A549 (cell line): ENCODE data around the gene ZNF526. TPM values are rescaled to one million over a fixed set of nuclear protein-coding genes. Genes with fewer than 3 reads are reported as not detected.

Experiments
- ATAC-seq, 2 experiments: fragments of 200-7000 bp in 1 of 2; fragments of >200 bp in 1 of 2; cut with Nextera tagmentation in 1 of 2; cut with Tn5 transposase in 1 of 2; 3 replicates each; pipeline versions ENCODE4 v1.8.0 to v1.9.1; 2018 to 2020; ENCODE audit warnings: mild to moderate bottlenecking in 1 of 2, moderate library complexity in 1 of 2
- CTCF ChIA-PET: fragments of 300-600 bp; sonication (Branson Sonifier 250); formaldehyde crosslinking; extraction: SDS; loops from one replicate; lab custom pipeline; 2021; ENCODE audit warnings: antibody characterized with exemption, inconsistent platforms; lab: Yijun Ruan, JAX
- POLR2A ChIA-PET: fragments of 350-600 bp; formaldehyde crosslinking; extraction: SDS; loops from one replicate; lab custom pipeline; 2021; ENCODE audit warnings: antibody characterized with exemption, inconsistent platforms; lab: Yijun Ruan, JAX
- DNase-seq, 2 experiments: peaks; one replicate each; pipeline versions ENCODE4 v3.0.0 to v3.0.0-alpha.2; 2011 to 2016; ENCODE audit warnings: low read depth in 1 of 2, low spot score in 1 of 2
- FAIRE-seq: peaks from 2 replicates; lab custom pipeline; 2011; peaks lifted over from hg19 to GRCh38; lab: Jason Lieb, UNC
- H3K27ac ChIP-seq, 2 experiments: fragments of >200 bp; sonication (Bioruptor Twin); formaldehyde crosslinking; 3 replicates each; pipeline ENCODE4 v1.5.1; 2016 to 2017
- H3K4me1 ChIP-seq: fragments of >200 bp; sonication (Bioruptor Twin); formaldehyde crosslinking; 3 replicates; pipeline ENCODE4 v1.6.1; 2016
- H3K4me2 ChIP-seq: fragments of >200 bp; sonication (Bioruptor Twin); formaldehyde crosslinking; 3 replicates; pipeline ENCODE4 v1.6.1; 2016
- H3K4me3 ChIP-seq: fragments of >200 bp; sonication (Bioruptor Twin); formaldehyde crosslinking; 3 replicates; pipeline ENCODE4 v1.5.1; 2016
- H3K9me3 ChIP-seq: fragments of >200 bp; sonication (Bioruptor Twin); formaldehyde crosslinking; 3 replicates; pipeline ENCODE4 v1.6.1; 2016
- CBX2 ChIP-seq: fragments of 200-600 bp; sonication (generic); IDR thresholded peaks from 2 replicates; pipeline ENCODE4 v1.6.1; 2016; ENCODE audit warnings: low read depth, mild to moderate bottlenecking, borderline replicate concordance
- E2F6 ChIP-seq: IDR thresholded peaks from 2 replicates; pipeline ENCODE4 v1.6.1; 2012; ENCODE audit warnings: low read depth, borderline replicate concordance
- EHF ChIP-seq: fragments of 250-450 bp; sonication (Bioruptor Pico); IDR thresholded peaks from 2 replicates; pipeline ENCODE4 v1.5.0; 2020; ENCODE audit warnings: mild to moderate bottlenecking
- ESRRA ChIP-seq: fragments of 150-350 bp; IDR thresholded peaks from 2 replicates; pipeline ENCODE4 v1.6.1; 2014; ENCODE audit warnings: mild to moderate bottlenecking, low read length, borderline replicate concordance
- HOXB13 ChIP-seq: fragments of 250-450 bp; sonication (Bioruptor Pico); IDR thresholded peaks from 2 replicates; pipeline ENCODE4 v1.5.0; 2020; ENCODE audit warnings: low read depth, mild to moderate bottlenecking, moderate library complexity
- HOXB5 ChIP-seq: fragments of 250-450 bp; sonication (Bioruptor Pico); IDR thresholded peaks from 2 replicates; pipeline ENCODE4 v1.5.0; 2020; ENCODE audit warnings: mild to moderate bottlenecking, moderate library complexity
- MAFK ChIP-seq: fragments of 450-650 bp; IDR thresholded peaks from 2 replicates; pipeline ENCODE4 v1.6.1; 2014; ENCODE audit not compliant: partially characterized antibody
- RARB ChIP-seq: fragments of 250-450 bp; sonication (Bioruptor Pico); IDR thresholded peaks from 2 replicates; pipeline ENCODE4 v1.8.0; 2021; ENCODE audit warnings: mild to moderate bottlenecking, moderate library complexity
- RNF2 ChIP-seq: fragments of 200-600 bp; sonication (generic); IDR thresholded peaks from 2 replicates; pipeline ENCODE4 v1.6.1; 2016; ENCODE audit warnings: low read depth, mild to moderate bottlenecking, antibody characterized with exemption, moderate library complexity, borderline replicate concordance
- WGBS: methylation state at CpG from one replicate; pipeline ENCODE4 v1.1.6; 2017; ENCODE audit errors: missing lambda C conversion rate; 5-methylcytosine and 5-hydroxymethylcytosine counted together
- polyA plus RNA-seq, 4 experiments: library from polyadenylated mRNA; depleted of rRNA in 3 of 4; stranded (reverse); fragments of >200 nt; fragmentation: RNase III in 1 of 4; extraction: RNeasy Plus Mini Kit Qiagen cat#74134 plus additional on column Dnase treatment in 1 of 4; gene quantifications; 2 replicates in 3 of 4; 3 replicates in 1 of 4; pipeline ENCODE4 v1.2.3, GENCODE V29; 2011 to 2017
- TF ChIP-seq, protein P1 (sequence below): fragments of 150-350 bp; IDR thresholded peaks from 2 replicates; pipeline ENCODE4 v1.6.1; 2014; ENCODE audit warnings: low read depth, mild to moderate bottlenecking, low read length
- TF ChIP-seq, protein P2 (sequence below): fragments of >200 bp; sonication (Bioruptor Twin); formaldehyde crosslinking; IDR thresholded peaks from 3 replicates; pipeline ENCODE4 v1.6.1; 2016
- TF ChIP-seq, protein P3 (sequence below): fragments of 450-650 bp; IDR thresholded peaks from 2 replicates; pipeline ENCODE4 v1.6.1; 2014; ENCODE audit warnings: antibody characterized with exemption
- TF ChIP-seq, protein P4 (sequence below): fragments of 250-450 bp; sonication (Bioruptor Pico); IDR thresholded peaks from 2 replicates; pipeline ENCODE4 v1.5.0; 2020; ENCODE audit warnings: low read depth, mild to moderate bottlenecking, moderate library complexity

ZNF526 gene
- polyA plus RNA-seq, 2 of the 4 experiments (the other 2 are of a cell fraction) = 7.1 to 12.9 TPM

DNA sequence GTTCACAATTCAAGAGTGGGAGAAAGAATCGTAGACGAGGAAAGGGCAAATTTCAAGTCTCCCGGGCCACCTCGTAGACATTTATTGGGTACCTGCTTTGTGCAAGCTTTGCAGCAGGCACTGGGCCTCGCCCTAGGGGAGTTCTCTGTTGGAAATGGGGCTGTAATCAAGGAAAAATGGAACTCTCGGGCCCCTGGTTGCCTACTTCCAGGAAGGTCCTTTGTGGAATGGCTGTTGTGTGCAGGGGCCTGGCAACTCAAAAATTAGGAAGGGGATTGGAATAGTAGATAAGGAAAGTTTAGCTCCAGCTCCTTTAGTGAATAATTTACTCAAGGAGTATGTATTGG lies 612 bp downstream of the ZNF526 start (continued):
- TF ChIP-seq, protein P1, sequence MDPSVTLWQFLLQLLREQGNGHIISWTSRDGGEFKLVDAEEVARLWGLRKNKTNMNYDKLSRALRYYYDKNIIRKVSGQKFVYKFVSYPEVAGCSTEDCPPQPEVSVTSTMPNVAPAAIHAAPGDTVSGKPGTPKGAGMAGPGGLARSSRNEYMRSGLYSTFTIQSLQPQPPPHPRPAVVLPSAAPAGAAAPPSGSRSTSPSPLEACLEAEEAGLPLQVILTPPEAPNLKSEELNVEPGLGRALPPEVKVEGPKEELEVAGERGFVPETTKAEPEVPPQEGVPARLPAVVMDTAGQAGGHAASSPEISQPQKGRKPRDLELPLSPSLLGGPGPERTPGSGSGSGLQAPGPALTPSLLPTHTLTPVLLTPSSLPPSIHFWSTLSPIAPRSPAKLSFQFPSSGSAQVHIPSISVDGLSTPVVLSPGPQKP = no peak
- no peak for TF ChIP-seq HOXB5 (CRISPR knock-in tag)
- no peak for TF ChIP-seq MAFK
- TF ChIP-seq, protein P2, sequence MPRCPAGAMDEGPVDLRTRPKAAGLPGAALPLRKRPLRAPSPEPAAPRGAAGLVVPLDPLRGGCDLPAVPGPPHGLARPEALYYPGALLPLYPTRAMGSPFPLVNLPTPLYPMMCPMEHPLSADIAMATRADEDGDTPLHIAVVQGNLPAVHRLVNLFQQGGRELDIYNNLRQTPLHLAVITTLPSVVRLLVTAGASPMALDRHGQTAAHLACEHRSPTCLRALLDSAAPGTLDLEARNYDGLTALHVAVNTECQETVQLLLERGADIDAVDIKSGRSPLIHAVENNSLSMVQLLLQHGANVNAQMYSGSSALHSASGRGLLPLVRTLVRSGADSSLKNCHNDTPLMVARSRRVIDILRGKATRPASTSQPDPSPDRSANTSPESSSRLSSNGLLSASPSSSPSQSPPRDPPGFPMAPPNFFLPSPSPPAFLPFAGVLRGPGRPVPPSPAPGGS = no peak
- no peak for TF ChIP-seq CBX2

DNA sequence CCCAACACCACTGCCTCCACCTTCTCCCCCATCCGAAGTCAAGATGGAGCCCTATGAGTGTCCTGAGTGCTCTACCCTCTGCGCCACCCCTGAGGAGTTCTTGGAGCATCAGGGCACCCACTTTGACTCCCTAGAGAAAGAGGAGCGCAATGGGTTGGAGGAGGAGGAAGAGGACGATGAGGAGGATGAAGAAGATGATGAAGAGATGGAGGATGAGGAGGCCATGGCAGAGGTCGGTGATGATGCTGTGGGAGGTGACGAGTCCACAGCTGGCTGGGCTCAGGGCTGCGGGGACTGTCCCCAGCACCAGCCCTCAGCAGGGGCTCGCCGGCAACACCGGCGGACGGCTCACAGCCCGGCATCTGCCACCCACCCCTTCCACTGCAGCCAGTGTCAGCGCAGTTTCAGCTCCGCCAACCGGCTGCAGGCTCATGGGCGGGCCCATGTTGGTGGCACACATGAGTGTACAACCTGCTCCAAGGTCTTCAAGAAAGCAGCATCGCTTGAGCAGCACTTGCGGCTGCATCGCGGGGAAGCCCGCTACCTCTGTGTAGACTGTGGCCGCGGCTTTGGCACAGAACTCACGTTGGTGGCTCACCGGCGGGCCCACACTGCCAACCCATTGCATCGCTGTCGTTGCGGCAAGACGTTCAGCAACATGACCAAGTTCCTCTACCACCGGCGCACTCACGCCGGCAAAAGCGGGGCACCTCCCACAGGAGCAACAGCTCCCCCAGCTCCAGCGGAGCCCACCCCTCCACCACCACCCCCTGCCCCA lies 5.0 kb downstream of the ZNF526 start:
- ChIA-PET POLR2A (interaction anchor here (1.9 kb wide), 1 partner anchor 18 kb away, joined by 4 read pairs; no protein-coding TSS in a partner anchor), CTCF (interaction anchor here (0.6 to 12.7 kb wide), 10 partner anchors 9 to 176 kb away, joined by 3 to 185 read pairs (median 4); partner anchors contain the start of gene GSK3A)
- no peak overlapping the region for H3K27ac ChIP-seq
- FAIRE-seq (no peak), DNase-seq (no peak), ATAC-seq (no peak)
- H3K9me3 ChIP-seq = no peaks in the 10 kb centered on the region
- peaks cover 20% of the 10 kb centered on the region for H3K4me1 ChIP-seq
- TF ChIP-seq, protein P3, sequence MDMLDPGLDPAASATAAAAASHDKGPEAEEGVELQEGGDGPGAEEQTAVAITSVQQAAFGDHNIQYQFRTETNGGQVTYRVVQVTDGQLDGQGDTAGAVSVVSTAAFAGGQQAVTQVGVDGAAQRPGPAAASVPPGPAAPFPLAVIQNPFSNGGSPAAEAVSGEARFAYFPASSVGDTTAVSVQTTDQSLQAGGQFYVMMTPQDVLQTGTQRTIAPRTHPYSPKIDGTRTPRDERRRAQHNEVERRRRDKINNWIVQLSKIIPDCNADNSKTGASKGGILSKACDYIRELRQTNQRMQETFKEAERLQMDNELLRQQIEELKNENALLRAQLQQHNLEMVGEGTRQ = no peak
- TF ChIP-seq, protein P4, sequence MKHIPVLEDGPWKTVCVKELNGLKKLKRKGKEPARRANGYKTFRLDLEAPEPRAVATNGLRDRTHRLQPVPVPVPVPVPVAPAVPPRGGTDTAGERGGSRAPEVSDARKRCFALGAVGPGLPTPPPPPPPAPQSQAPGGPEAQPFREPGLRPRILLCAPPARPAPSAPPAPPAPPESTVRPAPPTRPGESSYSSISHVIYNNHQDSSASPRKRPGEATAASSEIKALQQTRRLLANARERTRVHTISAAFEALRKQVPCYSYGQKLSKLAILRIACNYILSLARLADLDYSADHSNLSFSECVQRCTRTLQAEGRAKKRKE (CRISPR knock-in tag) = no peak
- TF ChIP-seq, protein P2 = no peak
- no peak for TF ChIP-seq E2F6
- no peak overlapping the region for H3K4me3 ChIP-seq
- H3K4me2 ChIP-seq = no peak overlapping the region
- WGBS = 97% methylated on average over 37 of the region's 37 CpGs

- no peak overlapping the region for H3K27ac ChIP-seq
- H3K4me1 ChIP-seq = peaks cover 21% of the 10 kb centered on the region
- no peak overlapping the region for H3K4me3 ChIP-seq
- ChIA-PET POLR2A (interaction anchor here (1.9 kb wide), 1 partner anchor 17 kb away, joined by 4 read pairs; no protein-coding TSS in a partner anchor), CTCF (interaction anchor here (0.6 to 12.7 kb wide), 14 partner anchors 9 to 175 kb away, joined by 3 to 185 read pairs (median 4); partner anchors contain the start of gene GSK3A)
- ATAC-seq = no peak
- no peak for TF ChIP-seq ESRRA
- TF ChIP-seq EHF (CRISPR knock-in tag) = no peak
- no peak for TF ChIP-seq HOXB13
- TF ChIP-seq RARB (CRISPR knock-in tag) = no peak
- TF ChIP-seq RNF2 = no peak
- TF ChIP-seq, protein P4 (CRISPR knock-in tag) = no peak
- WGBS = 95% methylated on average over 33 of the region's 33 CpGs
- no peak for FAIRE-seq
- DNase-seq = no peak
- H3K9me3 ChIP-seq = no peaks in the 10 kb centered on the region
- no peak overlapping the region for H3K4me2 ChIP-seq
These were observed 5.7 kb downstream of the ZNF526 start for GRCh38 chr19:42225718-42226292.
